Measurements from ENCODE around the gene ZNF552.

Gene ZNF552

DNA sequence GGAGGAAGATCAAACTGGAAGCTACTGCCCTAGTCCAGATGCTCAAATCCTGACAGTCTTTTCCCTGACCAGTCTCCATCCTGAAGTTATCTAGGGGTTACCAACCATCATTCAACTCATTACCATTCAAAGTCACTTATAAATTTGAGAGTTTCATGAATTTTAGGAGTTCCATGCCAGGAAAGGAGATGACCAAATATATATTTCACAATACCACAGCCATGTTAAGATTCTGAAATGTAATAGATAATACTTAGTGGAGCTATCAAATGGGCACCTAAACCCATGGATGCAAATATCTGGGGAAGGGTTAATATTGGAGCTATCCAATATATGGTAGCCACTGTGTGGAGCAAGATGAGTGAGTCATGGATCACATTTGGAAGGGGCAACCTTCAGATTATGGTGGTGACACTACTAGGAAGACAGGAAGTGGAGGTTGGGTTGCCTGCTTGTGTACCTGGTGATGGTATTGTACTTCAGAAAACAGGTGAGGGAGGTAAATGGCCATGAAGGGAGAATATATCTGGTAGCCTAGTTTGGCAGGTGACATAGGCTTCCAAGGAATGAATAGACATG lies 26.5 kb downstream of the ZNF552 start:
- no peak for DNase-seq
- intact Hi-C loops (cut with DNase I) = no loop called here

DNA sequence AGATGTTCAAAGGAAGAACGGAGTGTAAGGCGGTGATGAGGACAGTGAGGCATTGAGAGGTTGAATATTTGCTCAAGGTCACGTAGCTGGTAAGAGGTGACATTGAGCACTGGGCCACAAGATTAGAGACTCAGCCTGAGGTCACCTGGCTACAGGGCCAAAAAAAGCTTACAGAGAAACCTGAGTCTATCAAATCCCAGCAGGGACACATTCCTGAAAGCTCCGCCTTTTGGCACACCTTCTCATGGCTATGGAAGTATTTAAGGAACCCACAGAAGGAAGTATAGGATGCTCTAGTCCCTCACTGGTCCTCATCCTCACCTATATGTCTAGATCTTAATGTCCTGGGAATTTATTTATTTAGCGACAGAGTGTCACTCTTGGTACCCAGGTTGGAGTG lies 27.8 kb downstream of the ZNF552 start:
- intact Hi-C loops (cut with DNase I) = no loop called here
- no peak for DNase-seq

DNA sequence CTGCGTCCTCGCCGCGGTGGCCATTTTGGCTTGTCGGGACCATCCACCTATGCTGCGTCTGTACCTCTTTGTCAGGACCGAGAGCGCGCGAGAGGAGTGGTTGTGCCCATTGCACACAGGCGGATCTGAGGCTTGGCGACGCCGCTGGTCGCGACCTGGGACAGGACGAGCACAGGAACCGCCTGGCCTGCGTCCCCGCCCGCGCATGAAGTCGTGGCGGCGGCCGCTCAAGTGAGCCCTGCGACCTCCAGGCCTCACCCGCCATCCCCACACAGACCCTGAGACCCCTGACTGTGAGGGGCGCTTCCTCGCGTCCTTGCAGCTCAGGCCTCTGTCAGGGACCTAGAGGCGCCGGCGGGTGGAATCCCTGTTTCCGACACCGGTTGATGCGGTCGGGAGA lies 28.4 kb downstream of the ZNF552 start:
- intact Hi-C loops (cut with DNase I) = no loop called here
- no peak for DNase-seq

DNA sequence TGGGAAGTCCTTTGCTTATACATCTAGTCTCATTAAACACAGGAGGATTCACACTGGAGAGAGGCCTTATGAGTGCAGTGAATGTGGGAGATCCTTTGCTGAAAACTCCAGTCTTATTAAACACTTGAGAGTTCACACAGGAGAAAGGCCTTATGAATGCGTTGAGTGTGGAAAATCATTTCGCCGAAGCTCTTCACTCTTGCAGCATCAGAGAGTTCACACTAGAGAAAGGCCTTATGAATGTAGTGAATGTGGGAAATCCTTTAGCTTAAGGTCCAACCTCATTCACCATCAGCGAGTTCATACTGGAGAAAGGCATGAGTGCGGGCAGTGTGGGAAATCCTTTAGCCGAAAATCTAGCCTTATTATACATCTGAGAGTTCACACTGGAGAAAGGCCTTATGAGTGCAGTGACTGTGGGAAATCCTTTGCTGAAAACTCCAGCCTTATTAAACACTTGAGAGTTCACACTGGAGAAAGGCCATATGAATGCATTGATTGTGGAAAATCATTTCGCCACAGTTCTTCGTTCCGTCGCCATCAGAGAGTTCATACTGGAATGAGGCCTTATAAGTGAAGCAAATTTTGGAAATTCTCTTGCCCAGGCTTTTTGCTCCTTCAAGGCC lies 35.4 kb downstream of the ZNF552 start:
- intact Hi-C loops (cut with DNase I) = no loop called here
- no peak for DNase-seq

DNA sequence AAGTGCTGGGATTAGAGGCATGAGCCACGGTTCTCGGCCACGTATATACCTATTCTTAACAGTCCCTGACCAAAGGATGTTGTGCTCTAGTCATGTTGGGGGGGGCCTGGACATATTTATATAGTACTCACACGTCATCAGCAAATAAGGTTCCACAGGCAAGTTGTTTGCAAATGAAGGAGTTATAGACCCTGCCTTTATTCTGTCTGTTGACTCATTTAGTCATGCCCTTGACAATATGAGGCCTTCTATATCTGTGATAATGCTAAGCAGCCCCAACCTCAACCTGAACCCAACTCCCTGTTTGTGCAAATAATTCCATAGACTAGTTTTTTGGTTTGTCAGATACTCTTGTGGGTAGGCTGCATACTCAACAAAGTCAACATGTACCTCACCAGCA lies 36.4 kb downstream of the ZNF552 start:
- intact Hi-C loops (cut with DNase I) = no loop called here
- DNase-seq = no peak

DNA sequence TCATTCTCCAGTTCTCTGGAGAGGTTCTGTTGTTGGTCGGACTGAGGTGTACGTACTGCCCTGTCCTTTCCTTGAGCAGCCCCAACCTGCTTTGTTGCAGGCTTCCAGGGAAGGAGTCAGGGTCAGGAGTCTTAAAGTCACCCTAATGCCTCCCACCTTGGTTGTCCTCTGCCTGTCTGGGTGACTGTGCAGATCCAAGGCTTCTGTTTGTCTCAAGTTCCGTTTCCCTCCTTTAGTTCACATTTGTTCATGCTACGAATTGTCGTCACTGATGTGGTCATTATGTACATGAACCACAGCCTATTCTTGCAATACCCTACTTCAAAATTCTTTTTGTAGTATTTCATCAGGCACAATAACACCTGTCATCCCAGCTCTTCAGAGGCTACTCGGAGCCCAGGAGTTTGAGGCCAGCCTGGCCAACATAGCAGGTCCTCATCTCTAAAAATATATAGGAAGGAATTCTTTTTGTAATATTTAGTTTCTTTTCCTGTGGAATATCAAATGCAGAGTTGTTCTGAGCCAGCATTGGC lies 37.9 kb downstream of the ZNF552 start:
- no peak for DNase-seq
- intact Hi-C loops (cut with DNase I) = no loop called here

DNA sequence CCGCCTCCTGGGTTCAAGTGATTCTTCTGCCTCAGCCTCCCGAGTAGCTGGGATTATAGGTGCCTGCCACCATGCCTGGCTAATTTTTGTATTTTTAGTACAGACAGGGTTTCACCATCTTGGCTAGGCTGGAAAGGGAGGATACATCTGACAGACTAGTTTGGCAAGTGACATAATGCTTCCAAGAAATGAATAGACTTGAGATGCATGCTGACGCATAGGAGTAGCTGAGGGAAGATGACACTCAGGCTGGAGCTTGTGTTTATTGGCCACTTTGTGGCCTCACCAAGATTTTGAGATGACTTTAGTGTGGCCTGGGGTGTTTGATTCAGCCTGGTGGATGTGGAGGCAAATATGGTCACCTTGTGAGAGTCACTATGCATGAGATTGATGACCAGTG lies 41.2 kb downstream of the ZNF552 start:
- intact Hi-C loops (cut with DNase I) = no loop called here
- no peak for DNase-seq

DNA sequence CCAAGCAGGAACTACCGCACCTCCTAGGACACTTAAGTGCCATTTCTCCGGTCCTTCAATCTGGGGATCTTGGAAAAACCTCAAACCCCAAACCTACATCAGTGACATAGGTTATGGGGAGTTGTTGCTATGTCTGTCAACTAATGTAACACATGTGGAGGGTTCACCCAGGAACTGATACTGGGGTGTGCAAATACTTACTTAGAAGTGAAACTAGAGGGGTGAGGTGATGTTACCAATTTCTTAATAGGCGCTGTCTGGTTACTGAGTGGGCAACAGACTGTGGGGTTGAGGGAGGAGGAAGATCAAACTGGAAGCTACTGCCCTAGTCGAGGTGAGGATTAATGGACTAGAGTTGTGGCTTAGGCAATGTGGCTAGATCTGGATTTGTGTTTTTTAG lies 43.3 kb downstream of the ZNF552 start:
- no peak for DNase-seq
- intact Hi-C loops (cut with DNase I) = no loop called here

DNA sequence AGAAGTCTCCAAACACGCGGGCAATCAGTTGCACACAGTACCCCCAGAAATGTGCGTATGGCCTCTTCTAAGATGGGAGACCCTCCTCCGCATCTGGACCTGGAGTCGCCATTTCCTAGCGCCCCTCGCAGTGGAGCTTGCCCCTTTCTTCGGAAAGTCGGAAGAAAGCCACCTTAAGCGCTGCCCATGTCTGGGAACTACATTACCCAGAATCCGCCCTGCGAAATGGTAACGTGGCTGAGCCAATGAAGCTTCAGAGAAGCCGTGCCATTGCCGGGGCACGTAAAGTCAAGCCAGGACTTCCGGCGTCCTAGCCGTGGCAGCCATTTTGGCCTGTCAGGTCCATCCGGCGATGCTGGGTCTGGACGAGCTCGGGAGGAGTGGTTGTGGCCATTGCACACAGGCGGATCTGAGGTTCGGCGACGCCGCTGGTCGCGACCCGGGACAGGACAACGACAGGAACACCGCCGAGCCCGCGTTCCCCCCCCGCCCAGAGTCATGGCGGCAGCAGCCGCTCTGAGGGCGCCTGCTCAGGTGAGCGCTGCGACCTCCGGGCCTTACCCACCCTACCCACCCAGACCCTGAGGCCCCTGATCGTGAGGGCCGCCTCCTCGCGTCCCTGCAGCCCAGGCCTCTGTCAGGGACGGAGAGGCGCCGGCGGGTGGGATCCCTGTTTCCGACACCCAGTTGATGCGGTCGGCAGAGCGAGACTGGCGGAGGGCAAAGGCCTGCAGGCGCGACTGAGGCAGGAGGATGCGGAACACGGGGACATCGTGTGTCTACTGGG lies 45.2 kb downstream of the ZNF552 start, which contains the start of gene ZNF586:
ZNF586 (plus strand) TSS at position 332 of the 787 bp plus-strand sequence; CDS start at position 499, 167 bp downstream.
- peak; percentile 84 to 98 (median 94) for DNase-seq
- intact Hi-C loops (cut with DNase I) = no loop called here

DNA sequence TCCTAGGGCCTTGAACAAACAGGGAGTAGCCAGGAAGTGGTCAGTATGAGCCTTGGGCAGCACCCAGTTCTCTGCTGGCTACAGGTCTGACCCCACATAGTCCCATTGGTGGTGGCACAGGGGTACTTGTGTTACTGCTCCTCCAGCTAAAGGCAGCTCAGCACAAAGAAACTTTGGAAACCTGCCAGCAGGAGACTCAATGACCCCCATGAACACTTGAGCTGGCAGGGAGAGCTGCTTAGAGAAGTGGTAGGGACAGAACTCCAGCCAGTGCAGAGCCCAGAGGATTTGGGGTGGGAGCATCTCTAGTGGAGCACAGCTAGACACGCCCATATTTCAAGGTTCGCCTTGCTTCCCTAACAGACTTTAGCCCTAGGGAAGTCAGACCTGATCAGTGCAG lies 55.6 kb downstream of the ZNF552 start:
- DNase-seq = peak in 4 of 42 donors; percentile 2 to 37 (median 6)
- intact Hi-C loops (cut with DNase I) = no loop called here

DNA sequence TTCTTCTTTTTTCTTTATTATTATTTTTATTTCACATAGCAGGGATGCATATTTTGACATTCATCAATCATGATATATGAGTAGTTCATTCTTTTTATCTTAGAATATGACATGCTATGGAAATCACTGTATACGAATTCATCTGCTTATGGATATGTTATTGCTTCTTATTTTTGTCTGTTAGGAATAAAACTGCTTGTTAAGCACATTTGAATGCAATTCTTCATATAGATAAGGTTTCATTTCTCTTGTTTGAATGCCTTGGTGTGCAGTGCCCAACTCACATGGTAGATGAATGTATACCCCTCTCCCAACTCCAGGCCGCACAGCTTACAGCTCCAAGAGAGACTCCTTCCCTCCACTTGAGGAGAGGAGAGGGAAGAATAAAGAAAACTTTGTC lies 56.8 kb downstream of the ZNF552 start:
- no peak for DNase-seq
- intact Hi-C loops (cut with DNase I) = no loop called here

Measured in head of caudate nucleus (tissue), 42 donors.